Vagina (tissue), 2 donors: ENCODE measurements around the gene F2RL2. TPM values are rescaled to one million over a fixed set of nuclear protein-coding genes. Genes with fewer than 3 reads are reported as not detected.

Source experiments
- DNase-seq, 2 donors: peaks; one replicate each; pipeline ENCODE4 v3.0.0-alpha.2; 2017; ENCODE audit errors: extremely low spot score in 2 of 2
- H3K27ac ChIP-seq: fragments of 200-600 bp; sonication (generic); one replicate; pipeline ENCODE4 v1.5.1; 2019
- H3K27me3 ChIP-seq: fragments of 200-600 bp; sonication (generic); one replicate; pipeline ENCODE4 v1.5.1; 2019
- H3K36me3 ChIP-seq, 2 donors: fragments of 200-600 bp; sonication (generic); one replicate each; pipeline ENCODE4 v1.5.1; 2017 to 2019
- H3K4me1 ChIP-seq: fragments of 200-600 bp; sonication (generic); one replicate; pipeline ENCODE4 v1.5.1; 2019
- H3K4me3 ChIP-seq, 2 donors: fragments of 200-600 bp; sonication (generic); 1 replicate in 1 of 2; 2 replicates in 1 of 2; pipeline ENCODE4 v1.5.1; 2016 to 2019
- H3K9me3 ChIP-seq: fragments of 200-600 bp; sonication (generic); one replicate; pipeline ENCODE4 v1.5.1; 2019
- POLR2A ChIP-seq, 2 donors: fragments of 450-650 bp; IDR thresholded peaks; one replicate each; pipeline ENCODE4 v1.6.1; 2017; ENCODE audit warnings: antibody characterized with exemption in 2 of 2, mild to moderate bottlenecking in 2 of 2, moderate library complexity in 2 of 2
- POLR2AphosphoS5 ChIP-seq, 2 donors: sonication (generic); formaldehyde crosslinking; IDR thresholded peaks; one replicate each; pipeline ENCODE4 v1.9.0; 2017; ENCODE audit warnings: antibody characterized with exemption in 2 of 2, mild to moderate bottlenecking in 2 of 2, low read depth in 1 of 2; ENCODE audit not compliant: insufficient read depth in 1 of 2
- intact Hi-C: fragments of 100-400 bp; cut with DNase I; formaldehyde crosslinking; loops from one replicate; pipeline ENCODE4 v1.15.1; 2023
- total RNA-seq: library from RNA; depleted of rRNA; stranded (reverse); fragments of >200 nt; gene quantifications from one replicate; pipeline ENCODE4 v1.2.3, GENCODE V29; 2016
- TF ChIP-seq, protein P1 (sequence below), 3 experiments: fragments of 450-650 bp in 2 of 3; fragments of 200-600 bp in 1 of 3; sonication (generic) in 1 of 3; IDR thresholded peaks; one replicate each; pipeline ENCODE4 v1.5.1; 2017 to 2019; ENCODE audit warnings: antibody characterized with exemption in 3 of 3, mild to moderate bottlenecking in 2 of 3, moderate library complexity in 2 of 3

F2RL2 gene
- total RNA-seq, 1 donor from 2014 or later, result not detected

DNA sequence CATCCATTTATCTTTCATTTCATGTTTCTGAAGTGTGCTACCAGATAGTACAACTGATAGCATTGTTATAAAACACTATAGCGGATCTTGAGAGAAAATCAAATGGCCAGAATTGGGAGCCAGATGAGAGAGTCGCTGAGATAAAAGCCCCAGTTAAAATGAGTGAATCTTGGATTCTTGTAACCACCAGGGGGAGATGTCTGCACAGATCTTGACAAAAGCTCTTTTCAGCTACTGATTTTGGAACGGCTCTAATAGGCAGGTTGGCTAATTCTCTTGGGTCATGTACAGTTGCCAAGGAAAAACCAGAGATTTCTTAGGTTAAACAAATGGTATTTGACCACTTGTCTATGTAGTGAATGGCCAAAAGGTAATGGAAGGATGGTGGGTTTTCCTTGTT, 21.7 kb downstream of the F2RL2 start:
- intact Hi-C loops, result loop anchor here (5.0 kb wide), 1 partner anchor 171 kb away; no protein-coding TSS in a partner anchor
- Histone ChIP-seq H3K4me3 (no peak overlapping the region), H3K4me1 (no peaks in the 10 kb centered on the region), H3K27me3 (no peaks in the 10 kb centered on the region), H3K36me3 (no peaks in the 10 kb centered on the region), H3K9me3 (no peaks in the 10 kb centered on the region), H3K27ac (no peak overlapping the region)
- no peak for DNase-seq
- TF ChIP-seq, protein P1, sequence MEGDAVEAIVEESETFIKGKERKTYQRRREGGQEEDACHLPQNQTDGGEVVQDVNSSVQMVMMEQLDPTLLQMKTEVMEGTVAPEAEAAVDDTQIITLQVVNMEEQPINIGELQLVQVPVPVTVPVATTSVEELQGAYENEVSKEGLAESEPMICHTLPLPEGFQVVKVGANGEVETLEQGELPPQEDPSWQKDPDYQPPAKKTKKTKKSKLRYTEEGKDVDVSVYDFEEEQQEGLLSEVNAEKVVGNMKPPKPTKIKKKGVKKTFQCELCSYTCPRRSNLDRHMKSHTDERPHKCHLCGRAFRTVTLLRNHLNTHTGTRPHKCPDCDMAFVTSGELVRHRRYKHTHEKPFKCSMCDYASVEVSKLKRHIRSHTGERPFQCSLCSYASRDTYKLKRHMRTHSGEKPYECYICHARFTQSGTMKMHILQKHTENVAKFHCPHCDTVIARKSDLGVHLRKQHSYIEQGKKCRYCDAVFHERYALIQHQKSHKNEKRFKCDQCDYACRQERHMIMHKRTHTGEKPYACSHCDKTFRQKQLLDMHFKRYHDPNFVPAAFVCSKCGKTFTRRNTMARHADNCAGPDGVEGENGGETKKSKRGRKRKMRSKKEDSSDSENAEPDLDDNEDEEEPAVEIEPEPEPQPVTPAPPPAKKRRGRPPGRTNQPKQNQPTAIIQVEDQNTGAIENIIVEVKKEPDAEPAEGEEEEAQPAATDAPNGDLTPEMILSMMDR (IDR thresholded peaks at IDR 0.05), result peak; percentile 34 to 81 (median 63)
- no peak for TF ChIP-seq POLR2A (IDR thresholded peaks at IDR 0.05)

DNA sequence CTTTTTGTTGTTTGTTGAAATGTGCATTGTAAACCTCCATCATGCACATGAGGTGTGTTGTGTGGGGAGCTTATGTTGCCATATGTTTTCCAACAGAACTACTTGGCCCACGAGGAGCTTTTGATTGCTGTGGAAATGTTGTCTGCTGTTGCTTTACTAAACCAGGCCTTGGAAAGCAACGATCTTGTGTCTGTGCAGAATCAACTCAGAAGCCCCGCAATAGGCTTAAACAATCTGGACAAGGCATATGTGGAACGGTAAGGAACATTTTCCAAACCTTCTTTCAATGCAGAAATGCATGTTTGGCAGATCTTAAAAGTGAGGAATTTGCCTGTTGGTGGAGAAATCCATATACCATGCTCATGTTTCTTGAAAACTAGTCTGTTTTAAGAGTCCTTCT, 22.5 kb downstream of the F2RL2 start:
- intact Hi-C loops, result loop anchor here (5.0 kb wide), 1 partner anchor 172 kb away; no protein-coding TSS in a partner anchor

DNA sequence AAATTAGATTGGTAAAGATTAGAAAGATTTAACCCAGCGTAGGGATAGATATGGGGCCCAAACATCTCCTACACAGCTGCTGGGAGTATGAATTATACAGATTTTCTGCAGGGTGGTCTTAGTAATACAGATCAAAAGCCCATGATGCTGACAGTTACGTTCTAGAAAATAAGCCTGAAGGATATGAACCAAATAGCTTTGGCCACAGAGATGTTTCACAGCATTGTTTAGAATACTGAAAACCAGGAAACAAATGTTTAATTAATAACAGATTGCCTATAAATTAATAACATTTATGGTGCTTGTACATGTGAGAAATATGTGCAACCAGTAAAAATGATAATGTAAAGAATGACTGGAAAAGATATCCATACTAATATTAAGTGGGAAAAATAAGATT, 24.7 kb downstream of the F2RL2 start:
- Histone ChIP-seq H3K4me1 (no peaks in the 10 kb centered on the region), H3K27me3 (no peaks in the 10 kb centered on the region), H3K27ac (no peak overlapping the region), H3K4me3 (no peak overlapping the region), H3K9me3 (no peaks in the 10 kb centered on the region), H3K36me3 (no peaks in the 10 kb centered on the region)
- TF ChIP-seq, protein P1 (IDR thresholded peaks at IDR 0.05), result no peak
- no peak for TF ChIP-seq POLR2AphosphoS5 (IDR thresholded peaks at IDR 0.05; ENCODE audit: insufficient read depth in 1 of 2, low read depth in 1 of 2)
- no peak for TF ChIP-seq POLR2A (IDR thresholded peaks at IDR 0.05)
- DNase-seq, result no peak
- intact Hi-C loops, result no loop called here

More for the DNA sequence above, 22.5 kb downstream of the F2RL2 start:
- no peak for TF ChIP-seq POLR2AphosphoS5 (IDR thresholded peaks at IDR 0.05; ENCODE audit: insufficient read depth in 1 of 2, low read depth in 1 of 2)
- TF ChIP-seq, protein P1 (IDR thresholded peaks at IDR 0.05), result no peak
- TF ChIP-seq POLR2A (IDR thresholded peaks at IDR 0.05), result no peak
- H3K27me3 ChIP-seq, result no peaks in the 10 kb centered on the region
- no peaks in the 10 kb centered on the region for H3K36me3 ChIP-seq
- H3K27ac ChIP-seq, result no peak overlapping the region
- H3K4me1 ChIP-seq, result no peaks in the 10 kb centered on the region
- DNase-seq, result no peak
- H3K4me3 ChIP-seq, result no peak overlapping the region
- H3K9me3 ChIP-seq, result no peaks in the 10 kb centered on the region

DNA sequence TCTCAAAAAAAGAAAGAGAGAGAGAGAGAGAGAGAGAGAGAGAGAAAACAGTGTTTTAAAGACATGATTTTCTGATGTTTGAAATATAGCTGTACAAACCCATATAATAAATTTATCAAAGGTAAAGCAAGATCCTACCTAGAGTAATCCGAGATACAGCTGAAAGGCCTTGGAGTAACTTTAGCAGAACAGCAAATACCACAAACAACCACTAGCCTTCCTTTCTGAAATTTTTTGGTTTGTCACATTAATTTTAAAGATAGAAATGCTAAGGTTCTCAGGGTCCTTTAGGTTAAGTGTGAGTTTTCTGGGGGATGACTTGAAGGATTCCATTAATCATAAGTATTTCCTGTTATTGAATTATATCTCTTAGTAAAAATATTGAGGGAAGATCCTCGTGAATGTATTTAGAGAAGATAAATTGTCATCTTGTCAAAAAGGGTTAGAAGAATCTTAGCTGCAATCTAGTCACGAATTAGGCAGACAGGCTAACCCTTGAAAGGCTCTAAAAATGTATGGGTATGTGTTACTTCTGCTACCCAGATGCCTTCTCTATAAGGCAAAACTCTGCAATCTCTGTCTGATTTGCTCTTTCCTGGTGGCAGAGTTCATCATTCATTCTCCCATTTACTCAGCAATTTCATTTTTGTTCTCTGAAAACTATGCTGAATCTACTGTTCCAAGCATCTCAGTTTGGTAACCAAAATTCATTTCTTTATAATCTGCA, 27.3 kb downstream of the F2RL2 start:
- intact Hi-C loops, result no loop called here
- no peak for DNase-seq
- no peaks in the 10 kb centered on the region for H3K4me1 ChIP-seq
- H3K27me3 ChIP-seq, result no peaks in the 10 kb centered on the region
- H3K9me3 ChIP-seq, result no peaks in the 10 kb centered on the region
- TF ChIP-seq POLR2A (IDR thresholded peaks at IDR 0.05), result no peak
- TF ChIP-seq POLR2AphosphoS5 (IDR thresholded peaks at IDR 0.05; ENCODE audit: insufficient read depth in 1 of 2, low read depth in 1 of 2), result no peak
- TF ChIP-seq, protein P1 (IDR thresholded peaks at IDR 0.05), result no peak
- no peak overlapping the region for H3K27ac ChIP-seq
- H3K4me3 ChIP-seq, result no peak overlapping the region
- H3K36me3 ChIP-seq, result no peaks in the 10 kb centered on the region

DNA sequence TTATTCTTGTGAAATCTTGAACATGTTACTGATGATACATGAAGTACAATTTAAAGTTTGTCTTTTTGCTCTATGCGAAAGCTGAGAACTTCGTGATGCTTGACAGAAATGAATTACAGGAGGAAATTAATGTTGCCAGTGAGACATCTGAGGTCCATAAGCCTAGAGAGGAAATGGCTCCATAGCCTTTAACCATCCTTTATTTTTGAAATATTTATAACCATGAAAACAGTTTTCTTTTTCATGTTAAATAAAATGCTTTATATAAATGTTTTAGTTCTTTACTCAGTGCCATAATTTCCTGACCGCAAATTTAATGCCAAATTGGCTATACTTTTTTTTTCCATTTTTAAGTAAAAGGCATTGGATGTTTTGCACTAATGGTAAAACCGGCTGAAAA, 29.1 kb downstream of the F2RL2 start:
- intact Hi-C loops, result no loop called here
- TF ChIP-seq, protein P1 (IDR thresholded peaks at IDR 0.05), result no peak
- no peak for TF ChIP-seq POLR2AphosphoS5 (IDR thresholded peaks at IDR 0.05; ENCODE audit: insufficient read depth in 1 of 2, low read depth in 1 of 2)
- no peak for TF ChIP-seq POLR2A (IDR thresholded peaks at IDR 0.05)
- DNase-seq, result no peak

More for the DNA sequence above, 29.1 kb downstream of the F2RL2 start:
- Histone ChIP-seq H3K27ac (no peak overlapping the region), H3K27me3 (no peaks in the 10 kb centered on the region), H3K4me3 (no peak overlapping the region), H3K4me1 (no peaks in the 10 kb centered on the region), H3K36me3 (no peaks in the 10 kb centered on the region), H3K9me3 (no peaks in the 10 kb centered on the region)
